22Rv1 (cell line): ENCODE results near the gene TNFRSF12A.

Experiments used
- CTCF ChIP-seq: fragments of 450-650 bp; IDR thresholded peaks from 2 replicates; pipeline ENCODE4 v1.5.1; 2017; ENCODE audit warnings: mild to moderate bottlenecking
- ZFX ChIP-seq: fragments of 450-650 bp; IDR thresholded peaks from 2 replicates; pipeline ENCODE4 v1.6.1; 2017; ENCODE audit warnings: antibody characterized with exemption, borderline replicate concordance

- TF ChIP-seq CTCF (no peak), ZFX (no peak)
Observed at GRCh38 chr16:2981899-2982250, 38.3 kb upstream of the TNFRSF12A start.
